A204.1 (cell line): Measurements from ENCODE around the gene GSPT2.
"Not testable (repeated sequence)": the region's sequence is repeated elsewhere in the genome, so short reads cannot be mapped to it uniquely, and the experiment has no call there.

ENCODE experiments used
- FAIRE-seq: peaks from 2 replicates; lab custom pipeline; 2012; peaks lifted over from hg19 to GRCh38; lab: Jason Lieb, UNC

Gene GSPT2

DNA sequence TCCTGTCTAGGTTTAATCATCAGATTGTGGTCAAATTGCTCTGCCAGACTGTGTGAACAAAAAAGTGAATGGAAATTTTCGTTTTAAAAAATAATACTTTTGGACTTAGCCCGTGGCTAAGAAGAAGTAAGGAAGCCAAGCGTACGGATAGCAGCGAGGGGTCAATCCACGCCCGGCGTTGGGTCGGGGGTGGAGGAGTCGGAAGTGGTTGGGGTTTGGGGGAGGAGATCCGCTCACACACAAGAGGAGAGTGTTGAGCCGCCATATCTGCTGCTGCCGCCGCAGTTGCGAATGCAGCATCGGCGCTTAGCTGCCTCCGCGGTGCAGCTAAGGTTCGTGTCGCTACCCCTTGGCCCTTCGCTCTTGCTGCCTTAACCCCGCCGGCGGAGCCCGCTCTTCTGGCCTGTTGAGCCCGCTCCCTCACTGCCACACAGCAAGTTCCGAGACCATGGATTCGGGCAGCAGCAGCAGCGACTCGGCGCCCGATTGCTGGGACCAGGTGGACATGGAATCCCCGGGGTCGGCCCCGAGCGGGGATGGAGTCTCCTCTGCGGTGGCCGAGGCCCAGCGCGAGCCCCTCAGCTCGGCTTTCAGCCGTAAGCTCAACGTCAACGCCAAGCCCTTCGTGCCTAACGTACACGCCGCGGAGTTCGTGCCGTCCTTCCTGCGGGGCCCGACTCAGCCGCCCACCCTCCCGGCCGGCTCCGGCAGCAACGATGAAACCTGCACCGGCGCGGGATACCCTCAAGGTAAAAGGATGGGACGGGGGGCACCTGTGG, at the start of gene GSPT2:
Gene GSPT2 (plus strand): TSS at position 264 of the 779 bp plus-strand sequence. CDS start 185 bp downstream, at position 449.
- FAIRE-seq = no peak

- no peak for FAIRE-seq
Measured at GRCh38 chrX:51694254-51694653, 49.0 kb upstream of the GSPT2 start.

GRCh38 chrX:51697397-51697796, 45.8 kb upstream of the GSPT2 start:
- no peak for FAIRE-seq

DNA sequence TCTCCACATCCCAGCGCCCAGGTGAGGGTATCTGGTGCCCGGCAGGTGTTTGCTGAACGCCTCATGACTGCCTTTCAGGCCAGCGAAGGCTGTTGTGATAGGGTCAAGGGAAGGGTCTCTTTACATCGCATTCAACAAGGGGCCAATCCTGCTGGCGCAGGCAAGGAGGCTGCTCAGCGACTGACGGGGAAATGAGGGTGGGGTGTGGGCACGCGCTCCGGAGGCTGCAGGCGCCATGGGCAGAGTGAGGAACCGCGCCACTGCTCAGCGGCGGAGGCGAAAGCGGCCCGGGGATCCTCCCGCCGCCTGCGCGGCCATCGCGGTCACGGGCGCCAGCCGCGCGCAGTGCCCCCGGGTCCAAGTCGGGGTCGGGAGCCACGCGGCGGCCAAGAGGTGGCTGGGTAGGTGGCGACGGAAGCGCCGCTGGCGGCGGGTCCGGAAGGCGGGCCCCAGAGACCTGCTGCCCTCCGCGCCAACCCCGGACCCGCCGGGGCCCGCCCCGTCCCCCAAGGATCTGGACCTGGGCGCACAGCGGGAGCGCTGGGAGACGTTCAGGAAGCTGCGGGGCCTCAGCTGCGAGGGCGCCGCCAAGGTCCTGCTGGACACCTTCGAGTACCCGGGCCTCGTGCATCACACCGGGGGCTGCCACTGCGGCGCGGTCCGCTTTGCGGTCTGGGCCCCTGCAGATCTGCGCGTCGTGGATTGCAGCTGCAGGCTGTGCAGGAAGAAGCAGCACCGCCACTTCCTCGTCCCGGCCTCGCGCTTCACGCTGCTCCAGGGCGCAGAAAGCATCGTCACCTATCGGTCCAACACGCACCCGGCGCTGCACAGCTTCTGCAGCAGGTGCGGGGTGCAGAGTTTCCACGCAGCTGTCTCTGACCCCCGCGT, 32.7 kb upstream of the GSPT2 start, which contains the start of gene CENPVL1:
Gene CENPVL1 (plus strand): TSS at position 236 of the 888 bp plus-strand sequence. CDS start 0 bp downstream, at position 236.
- FAIRE-seq = not testable (repeated sequence)

DNA sequence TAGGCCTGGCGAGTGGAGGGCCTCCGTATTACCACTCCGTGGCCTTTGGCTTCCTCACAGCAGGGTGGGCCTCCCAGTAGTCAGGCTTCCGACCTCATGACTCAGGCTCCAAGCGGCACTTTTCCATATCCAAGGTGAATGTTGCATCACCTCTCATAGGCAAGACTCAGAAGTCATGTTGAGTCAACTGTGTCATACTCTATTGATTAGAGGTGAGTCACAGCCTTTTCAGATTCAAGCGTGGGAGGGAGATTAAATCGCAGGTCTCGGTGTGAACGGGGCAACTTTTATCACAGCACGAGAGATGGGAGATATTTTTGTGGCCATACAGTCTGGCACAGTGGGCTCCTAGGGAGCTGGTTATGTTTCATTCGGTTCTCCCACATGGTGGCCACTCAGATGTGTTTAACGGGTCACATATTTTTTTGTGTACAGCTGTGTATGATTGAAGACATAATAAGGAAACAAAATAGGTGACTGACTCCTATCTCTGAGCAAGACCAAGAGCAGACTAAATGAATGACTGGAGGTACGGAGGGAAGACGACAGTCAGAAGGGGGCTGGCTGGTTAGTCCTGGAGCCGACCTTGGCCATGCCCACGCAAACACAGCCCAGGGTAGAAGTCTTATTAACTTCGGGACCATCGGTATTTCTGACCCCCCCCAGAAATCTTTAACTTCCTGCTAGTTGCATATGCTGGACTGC, 30.1 kb upstream of the GSPT2 start:
- FAIRE-seq = not testable (repeated sequence)

DNA sequence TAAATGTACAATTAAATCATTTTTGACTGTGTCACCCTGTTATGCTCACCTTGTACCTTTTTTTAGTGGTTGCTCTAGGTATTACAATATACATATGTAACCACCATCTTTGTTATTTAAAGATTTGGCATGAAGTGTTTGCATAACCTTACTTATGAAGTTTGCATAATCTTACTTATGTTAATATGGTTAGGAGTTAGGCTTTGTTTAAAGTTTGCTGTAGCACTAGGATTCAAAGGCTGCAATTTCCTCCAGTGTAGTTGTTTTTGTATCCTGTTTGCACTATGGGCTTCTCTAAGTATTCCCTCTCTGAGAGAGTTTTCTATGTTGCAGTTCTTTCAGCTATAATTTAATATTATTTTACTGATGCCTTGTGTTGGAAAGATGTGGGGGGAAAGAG, 15.0 kb upstream of the GSPT2 start:
- FAIRE-seq = no peak

DNA sequence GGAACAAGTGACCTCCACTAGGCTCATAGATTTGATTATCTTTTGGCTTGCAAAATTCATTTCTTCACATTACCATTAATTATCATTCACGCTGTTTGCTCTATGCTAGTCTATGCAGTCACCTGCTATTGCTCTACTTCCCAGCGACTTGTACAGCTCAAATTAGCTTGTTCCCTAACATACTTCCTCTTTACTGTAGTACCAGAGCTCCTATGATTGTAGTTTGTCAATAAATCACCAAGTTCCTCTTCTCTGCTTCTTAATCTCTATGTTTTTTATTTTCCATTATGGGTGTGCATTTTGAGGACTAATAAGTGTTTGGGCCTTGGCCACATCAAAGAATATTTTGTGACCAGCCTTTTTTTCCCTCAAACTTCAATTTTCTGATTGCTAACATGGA, 6.2 kb upstream of the GSPT2 start:
- no peak for FAIRE-seq

DNA sequence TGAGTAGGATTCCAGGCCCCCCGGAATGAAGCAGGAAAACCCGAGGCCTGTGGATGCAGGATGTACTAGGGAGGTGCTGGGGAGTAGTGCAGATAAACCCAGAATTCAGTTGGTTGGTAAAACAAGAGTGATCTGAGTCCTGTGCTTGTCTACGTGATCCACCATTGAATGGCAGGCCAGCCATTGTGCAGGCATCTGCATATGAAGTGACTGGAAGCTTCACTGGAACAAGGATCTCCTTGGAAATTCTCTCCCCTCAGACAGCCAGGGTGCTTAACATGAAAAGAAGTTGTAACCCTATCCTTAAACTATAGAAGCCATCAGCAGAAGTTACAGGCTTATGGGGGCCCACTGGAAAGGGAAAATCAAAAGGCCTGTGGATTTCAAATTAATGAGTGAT, 656 bp upstream of the GSPT2 start:
- no peak for FAIRE-seq

GRCh38 chrX:51747671-51748070, 4.4 kb downstream of the GSPT2 start:
- no peak for FAIRE-seq

GRCh38 chrX:51759055-51759839, 16.0 kb downstream of the GSPT2 start:
- FAIRE-seq = no peak

DNA sequence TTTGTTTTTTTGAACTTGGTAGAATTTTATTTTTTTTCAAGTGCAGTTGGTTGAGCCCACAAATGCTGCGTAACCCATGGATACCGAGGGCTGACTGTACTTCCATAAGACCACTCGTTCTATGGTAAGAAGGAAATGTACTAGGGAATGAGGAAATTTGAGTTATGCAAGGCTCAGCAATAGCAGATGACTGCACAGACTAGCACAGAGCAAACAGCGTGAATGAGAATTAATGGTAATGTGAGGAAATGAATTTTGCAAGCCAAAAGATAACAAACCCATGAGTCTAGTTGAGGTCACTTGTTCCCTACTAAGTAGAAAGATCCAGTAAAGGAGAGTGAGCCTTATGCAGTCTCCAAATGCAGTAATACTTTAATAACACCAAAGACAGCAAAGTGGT, 17.4 kb downstream of the GSPT2 start:
- no peak for FAIRE-seq

- no peak for FAIRE-seq
Measured at GRCh38 chrX:51766546-51766945, 23.3 kb downstream of the GSPT2 start.

DNA sequence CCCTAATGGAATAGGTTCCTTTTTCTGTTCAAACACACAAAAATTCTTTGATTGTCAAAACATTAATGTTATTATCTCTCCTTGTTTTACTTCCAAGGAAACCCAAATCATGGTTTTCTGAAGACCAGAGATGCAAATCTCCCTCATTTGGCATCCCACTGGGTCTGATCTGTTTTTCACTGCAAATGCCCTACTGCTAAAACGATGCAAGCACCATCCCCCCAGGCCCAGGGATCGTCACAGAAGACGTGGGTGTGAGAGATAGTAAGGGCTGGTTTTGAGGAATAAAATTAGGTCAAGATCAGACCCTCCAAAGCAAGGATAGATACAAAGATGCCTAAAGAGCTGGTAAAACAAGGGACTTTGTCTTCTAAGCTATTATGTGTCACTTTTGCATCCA, 33.6 kb downstream of the GSPT2 start:
- no peak for FAIRE-seq

- no peak for FAIRE-seq
Measured at GRCh38 chrX:51779306-51779705, 36.1 kb downstream of the GSPT2 start.

DNA sequence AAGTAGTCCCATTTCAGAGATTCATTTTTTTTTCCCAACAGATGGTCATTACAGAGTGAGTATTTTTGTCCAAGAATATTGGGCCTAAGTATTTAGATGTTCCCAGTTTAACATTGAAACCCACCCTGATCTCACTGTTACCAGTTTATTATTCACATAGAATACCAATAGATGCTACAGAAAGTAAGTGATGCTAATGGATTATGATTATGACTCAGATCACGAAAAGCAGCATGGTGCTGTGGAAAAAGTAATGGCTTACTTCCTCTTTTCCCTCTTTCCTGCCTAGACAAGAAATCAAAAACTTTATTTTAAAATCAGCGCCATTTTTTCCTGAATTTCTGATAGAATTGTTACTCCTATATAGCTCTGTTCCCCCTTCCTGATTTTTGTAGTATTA, 51.9 kb downstream of the GSPT2 start:
- FAIRE-seq = no peak
